MM.1S (cell line): ENCODE data around the gene IQCB1.

Experiments used
- DNase-seq: peaks from one replicate; pipeline ENCODE4 v3.0.0-alpha.2; 2015
- H2AFZ ChIP-seq: fragments of 300-600 bp; sonication (generic); 2 replicates; pipeline ENCODE4 v1.6.0; 2016; ENCODE audit warnings: antibody characterized with exemption, low read length
- H3F3A ChIP-seq: fragments of 300-600 bp; sonication (generic); 2 replicates; pipeline ENCODE4 v1.6.1; 2016; ENCODE audit warnings: mild to moderate bottlenecking, antibody characterized with exemption, low read length, moderate library complexity, mixed read lengths; ENCODE audit not compliant: insufficient read depth
- H3K27ac ChIP-seq: fragments of 300-600 bp; sonication (generic); 2 replicates; pipeline ENCODE4 v1.5.1; 2016; ENCODE audit warnings: mild to moderate bottlenecking, low read length
- H3K27me3 ChIP-seq: fragments of 300-600 bp; sonication (generic); replicated peaks from 2 replicates; pipeline ENCODE4 v1.6.0; 2016; ENCODE audit warnings: low read length; ENCODE audit not compliant: insufficient read depth
- H3K36me3 ChIP-seq: fragments of 300-600 bp; sonication (generic); replicated peaks from 2 replicates; pipeline ENCODE4 v1.6.1; 2016; ENCODE audit warnings: mild to moderate bottlenecking, low read length, mixed read lengths; ENCODE audit not compliant: insufficient read depth
- H3K4me1 ChIP-seq: fragments of 300-600 bp; sonication (generic); 2 replicates; pipeline ENCODE4 v1.6.1; 2016; ENCODE audit warnings: low read length, mixed read lengths
- H3K4me2 ChIP-seq: fragments of 300-600 bp; sonication (generic); 2 replicates; pipeline ENCODE4 v1.6.0; 2016; ENCODE audit warnings: low read depth, low read length
- H3K4me3 ChIP-seq: fragments of 300-600 bp; sonication (generic); 2 replicates; pipeline ENCODE4 v1.5.1; 2016; ENCODE audit warnings: low read length, mixed read lengths
- H3K79me2 ChIP-seq: fragments of 300-600 bp; sonication (generic); 2 replicates; pipeline ENCODE4 v1.6.1; 2016; ENCODE audit warnings: mixed run types, low read length, mixed read lengths
- H3K9ac ChIP-seq: fragments of 300-600 bp; sonication (generic); 2 replicates; pipeline ENCODE4 v1.6.1; 2016; ENCODE audit warnings: low read length, mixed read lengths
- H3K9me2 ChIP-seq: fragments of 300-600 bp; sonication (generic); replicated peaks from 2 replicates; pipeline ENCODE4 v1.6.1; 2016; ENCODE audit warnings: mild to moderate bottlenecking, low read length, mixed read lengths; ENCODE audit not compliant: insufficient read depth
- H3K9me3 ChIP-seq: fragments of 300-600 bp; sonication (generic); replicated peaks from 2 replicates; pipeline ENCODE4 v1.6.1; 2016; ENCODE audit warnings: mild to moderate bottlenecking, low read length, mixed read lengths; ENCODE audit not compliant: insufficient read depth
- H4K20me1 ChIP-seq: fragments of 300-600 bp; sonication (generic); 2 replicates; pipeline ENCODE4 v1.6.1; 2016; ENCODE audit warnings: mild to moderate bottlenecking, low read length, moderate library complexity, mixed read lengths; ENCODE audit not compliant: insufficient read depth
- CTCF ChIP-seq: fragments of 300-600 bp; sonication (generic); IDR thresholded peaks from 2 replicates; pipeline ENCODE4 v1.5.1; 2016; ENCODE audit warnings: antibody characterized with exemption, low read length, mixed read lengths
- EZH2 ChIP-seq: fragments of 300-600 bp; sonication (generic); optimal IDR thresholded peaks from 2 replicates; pipeline ENCODE3; 2017; ENCODE audit warnings: low read depth, mild to moderate bottlenecking, antibody characterized with exemption, low read length, mixed read lengths
- EZH2phosphoT487 ChIP-seq: fragments of 300-600 bp; sonication (generic); IDR thresholded peaks from 2 replicates; pipeline ENCODE4 v1.6.1; 2018; ENCODE audit warnings: antibody characterized with exemption, low read length

The IQCB1 gene

GRCh38 chr3:121818578-121818977, 16.3 kb downstream of the IQCB1 start:
- no peaks in the 10 kb centered on the region for H4K20me1 ChIP-seq
- H3K79me2 ChIP-seq, result peaks cover 85% of the 10 kb centered on the region
- no peaks in the 10 kb centered on the region for H3K9me2 ChIP-seq
- H3F3A ChIP-seq, result no peaks in the 10 kb centered on the region
- H3K27ac ChIP-seq, result peak overlapping the region; percentile 16; the same call in 1 of the 2 replicates
- TF ChIP-seq EZH2, result no peak
- TF ChIP-seq EZH2phosphoT487, result no peak
- TF ChIP-seq CTCF, result no peak
- peaks cover 10% of the 10 kb centered on the region; the same call in 1 of the 2 replicates for H3K36me3 ChIP-seq
- no peaks in the 10 kb centered on the region for H3K27me3 ChIP-seq
- H2AFZ ChIP-seq, result no peak overlapping the region
- no peak overlapping the region for H3K4me2 ChIP-seq
- H3K4me1 ChIP-seq, result peaks cover 41% of the 10 kb centered on the region
- no peak for DNase-seq
- H3K9ac ChIP-seq, result no peak overlapping the region
- H3K4me3 ChIP-seq, result no peak overlapping the region
- no peaks in the 10 kb centered on the region for H3K9me3 ChIP-seq

GRCh38 chr3:121817753-121818152, 17.1 kb downstream of the IQCB1 start:
- TF ChIP-seq EZH2phosphoT487, result no peak
- TF ChIP-seq EZH2, result no peak
- TF ChIP-seq CTCF, result no peak
- H3K9ac ChIP-seq, result no peak overlapping the region
- no peaks in the 10 kb centered on the region for H3K9me2 ChIP-seq
- no peak overlapping the region for H3K4me2 ChIP-seq
- peaks cover 33% of the 10 kb centered on the region for H3K4me1 ChIP-seq
- H2AFZ ChIP-seq, result no peak overlapping the region
- no peaks in the 10 kb centered on the region for H3K27me3 ChIP-seq
- H3F3A ChIP-seq, result no peaks in the 10 kb centered on the region
- no peak for DNase-seq
- H3K36me3 ChIP-seq, result peaks cover 10% of the 10 kb centered on the region; the same call in 1 of the 2 replicates
- H4K20me1 ChIP-seq, result no peaks in the 10 kb centered on the region
- peaks cover 83% of the 10 kb centered on the region for H3K79me2 ChIP-seq
- no peaks in the 10 kb centered on the region for H3K9me3 ChIP-seq
- no peak overlapping the region for H3K4me3 ChIP-seq
- no peak overlapping the region for H3K27ac ChIP-seq

GRCh38 chr3:121809249-121809648, 25.6 kb downstream of the IQCB1 start:
- Histone ChIP-seq H3K36me3 (peaks cover 32% of the 10 kb centered on the region), H2AFZ (no peak overlapping the region), H3K27me3 (no peaks in the 10 kb centered on the region), H3F3A (peaks cover 32% of the 10 kb centered on the region), H3K4me1 (peaks cover 42% of the 10 kb centered on the region), H4K20me1 (no peaks in the 10 kb centered on the region), H3K4me2 (peak overlapping the region; percentile 74), H3K79me2 (peaks cover 62% of the 10 kb centered on the region), H3K27ac (peak overlapping the region; percentile 88), H3K9me3 (no peaks in the 10 kb centered on the region), H3K9me2 (no peaks in the 10 kb centered on the region), H3K9ac (peak overlapping the region; percentile 32; the same call in 1 of the 2 replicates), H3K4me3 (peak overlapping the region; percentile 12; the same call in 1 of the 2 replicates)
- DNase-seq, result peak; percentile 92
- TF ChIP-seq CTCF (no peak), EZH2 (no peak), EZH2phosphoT487 (no peak)
